HG02798 (cell line): ENCODE data around the gene CCDC107.
"Not testable (repeated sequence)": the region's sequence is repeated elsewhere in the genome, so short reads cannot be mapped to it uniquely, and the experiment has no call there.

ENCODE experiments used
- ATAC-seq: cut with Tn5 transposase; IDR thresholded peaks from one replicate; pipeline ENCODE4 v1.9.1; 2021; ENCODE audit warnings: mild to moderate bottlenecking; ENCODE audit not compliant: unreplicated experiment, poor library complexity

The CCDC107 gene

GRCh38 chr9:35637427-35637955 lies 20.6 kb upstream of the CCDC107 start:
- ATAC-seq = not testable (repeated sequence)

GRCh38 chr9:35638751-35639150 lies 19.3 kb upstream of the CCDC107 start:
- not testable (repeated sequence) for ATAC-seq

GRCh38 chr9:35639225-35639624 lies 18.9 kb upstream of the CCDC107 start:
- ATAC-seq = not testable (repeated sequence)

- no peak for ATAC-seq
Observed at GRCh38 chr9:35639631-35640030, 18.5 kb upstream of the CCDC107 start.

GRCh38 chr9:35640431-35640830 lies 17.7 kb upstream of the CCDC107 start:
- ATAC-seq = not testable (repeated sequence)

GRCh38 chr9:35641478-35641877 lies 16.6 kb upstream of the CCDC107 start:
- not testable (repeated sequence) for ATAC-seq

- ATAC-seq = no peak
Observed at GRCh38 chr9:35643046-35643445, 15.0 kb upstream of the CCDC107 start.

GRCh38 chr9:35645736-35646135 lies 12.4 kb upstream of the CCDC107 start:
- not testable (repeated sequence) for ATAC-seq

- no peak for ATAC-seq
Observed at GRCh38 chr9:35646153-35646532, 11.9 kb upstream of the CCDC107 start.

- ATAC-seq = peak; percentile 88
Observed at GRCh38 chr9:35646533-35647265, 11.4 kb upstream of the CCDC107 start.

- no peak for ATAC-seq
Observed at GRCh38 chr9:35649431-35650340, 8.4 kb upstream of the CCDC107 start.

GRCh38 chr9:35650341-35651158 lies 7.5 kb upstream of the CCDC107 start, which contains the start of gene SIT1:
SIT1 (minus strand) TSS chr9:35650931; CDS start chr9:35650853, 78 bp downstream.
- no peak for ATAC-seq

- ATAC-seq = no peak
Observed at GRCh38 chr9:35651956-35652828, 5.9 kb upstream of the CCDC107 start.

- no peak for ATAC-seq
Observed at GRCh38 chr9:35652829-35653209, 5.3 kb upstream of the CCDC107 start.

GRCh38 chr9:35653611-35654010 lies 4.5 kb upstream of the CCDC107 start:
- no peak for ATAC-seq

GRCh38 chr9:35656348-35656747 lies 1.7 kb upstream of the CCDC107 start:
- no peak for ATAC-seq

GRCh38 chr9:35656831-35657545 lies 1.1 kb upstream of the CCDC107 start:
- ATAC-seq = no peak

GRCh38 chr9:35657546-35658136 lies 451 bp upstream of the CCDC107 start, which contains the start of gene RMRP:
RMRP (minus strand) TSS chr9:35658019.
- ATAC-seq = peak; percentile 90
